Ecto neural progenitor cell (in vitro differentiated cells): ENCODE measurements around the gene HIPK1.
"Not testable (repeated sequence)": the region's sequence is repeated elsewhere in the genome, so short reads cannot be mapped to it uniquely, and the experiment has no call there.

Experiments
- DNase-seq: peaks from one replicate; pipeline ENCODE4 v3.0.0-alpha.2; 2018; ENCODE audit warnings: low spot score

HIPK1 gene

GRCh38 chr1:113945329-113945728 is 16.2 kb downstream of the HIPK1 start:
- no peak for DNase-seq

GRCh38 chr1:113946112-113946511 is 17.0 kb downstream of the HIPK1 start:
- no peak for DNase-seq

- DNase-seq = no peak
Measured at GRCh38 chr1:113946678-113947387, 17.7 kb downstream of the HIPK1 start.

DNA sequence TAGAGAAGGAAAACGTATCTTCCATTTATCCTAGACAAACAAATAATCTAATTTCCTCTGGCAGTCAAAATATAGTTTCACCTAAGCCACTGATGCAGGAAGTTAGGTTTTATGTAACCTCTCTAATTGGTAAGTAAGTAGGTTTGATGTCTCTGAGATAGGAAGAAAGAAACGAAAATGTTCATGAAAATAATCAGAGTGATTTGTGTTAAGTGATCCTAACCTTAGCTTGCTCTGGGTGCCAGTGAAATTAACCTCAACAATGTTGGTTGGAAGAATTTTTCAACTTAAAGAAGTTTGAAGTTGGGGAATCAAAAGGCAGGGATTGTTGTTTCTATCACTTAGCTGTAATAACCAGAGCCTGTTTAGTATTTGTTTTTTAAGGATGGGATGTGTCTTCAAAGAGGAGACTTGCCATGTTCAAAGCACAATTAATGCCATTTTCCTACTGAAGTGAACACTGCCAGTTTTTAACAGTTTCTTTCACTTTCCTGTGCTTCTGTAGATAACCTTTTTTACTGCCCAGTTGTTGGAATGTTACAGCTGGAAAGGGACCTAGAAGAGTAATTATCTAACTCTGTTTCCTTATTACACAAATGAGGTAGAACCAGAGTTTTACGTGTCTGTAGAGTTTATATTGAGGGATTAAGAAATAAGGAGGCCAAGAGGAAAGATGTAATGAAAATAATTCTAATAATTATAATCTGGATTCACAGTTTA is 18.4 kb downstream of the HIPK1 start:
- DNase-seq = no peak

- not testable (repeated sequence) for DNase-seq
Measured at GRCh38 chr1:113948151-113948550, 19.0 kb downstream of the HIPK1 start.

- no peak for DNase-seq
Measured at GRCh38 chr1:113949007-113949406, 19.9 kb downstream of the HIPK1 start.

- no peak for DNase-seq
Measured at GRCh38 chr1:113950908-113951307, 21.8 kb downstream of the HIPK1 start.

DNA sequence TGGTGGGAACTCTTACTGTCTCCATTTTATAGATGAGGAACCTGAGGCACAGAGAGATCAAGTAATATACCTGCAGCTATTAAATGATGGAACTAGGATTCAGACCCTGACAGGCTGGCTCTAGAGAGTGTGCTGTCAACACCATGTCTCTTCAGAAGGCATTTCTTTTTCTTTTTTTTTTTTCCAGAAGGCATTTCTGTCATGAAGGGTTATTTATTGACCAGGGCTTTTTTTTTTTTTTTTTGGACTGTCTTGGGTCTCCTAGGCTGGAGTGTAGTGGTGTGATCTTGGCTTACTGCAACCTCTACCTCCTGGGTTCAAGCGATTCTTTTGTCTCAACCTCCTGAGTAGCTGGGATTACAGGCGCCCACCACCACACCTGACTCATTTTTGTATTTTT is 22.6 kb downstream of the HIPK1 start:
- DNase-seq = no peak

GRCh38 chr1:113957984-113958383 is 28.9 kb downstream of the HIPK1 start:
- no peak for DNase-seq

- no peak for DNase-seq
Measured at GRCh38 chr1:113958691-113959090, 29.6 kb downstream of the HIPK1 start.

GRCh38 chr1:113963281-113963906 is 34.3 kb downstream of the HIPK1 start:
- DNase-seq = no peak

DNA sequence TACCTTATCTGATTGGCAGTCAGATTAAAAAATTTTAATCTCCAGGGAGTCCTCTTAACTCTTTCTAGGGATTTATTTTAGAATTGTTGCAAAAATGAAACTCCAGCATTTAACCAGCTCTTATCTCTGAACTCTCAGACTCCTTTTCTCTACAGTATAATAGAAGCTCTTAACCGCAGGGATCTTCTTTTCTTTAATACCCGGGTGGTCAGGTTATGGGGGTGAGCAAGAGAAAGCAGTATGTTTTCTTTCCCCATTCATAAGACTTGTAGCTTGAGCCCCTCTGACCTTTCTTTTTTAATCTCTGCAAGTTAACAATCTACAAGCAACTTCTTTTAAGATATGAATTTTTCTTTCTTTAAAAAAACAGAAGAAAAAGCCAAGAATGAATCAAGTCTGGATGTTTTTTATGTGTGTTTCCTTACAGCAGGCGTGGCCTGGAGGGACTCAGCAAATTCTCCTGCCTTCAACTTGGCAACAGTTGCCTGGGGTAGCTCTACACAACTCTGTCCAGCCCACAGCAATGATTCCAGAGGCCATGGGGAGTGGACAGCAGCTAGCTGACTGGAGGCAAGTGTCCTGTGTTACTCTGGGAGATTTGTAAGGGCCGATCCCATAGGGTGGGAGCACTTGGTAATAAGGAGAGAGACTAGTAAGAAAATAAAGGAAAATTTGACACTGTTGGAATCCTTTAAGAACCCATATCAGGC is 36.7 kb downstream of the HIPK1 start:
- no peak for DNase-seq

GRCh38 chr1:113972954-113973353 is 43.8 kb downstream of the HIPK1 start:
- no peak for DNase-seq

GRCh38 chr1:113975211-113975895 is 46.2 kb downstream of the HIPK1 start:
- DNase-seq = no peak

GRCh38 chr1:113976609-113977278 is 47.6 kb downstream of the HIPK1 start:
- DNase-seq = peak; percentile 66

- no peak for DNase-seq
Measured at GRCh38 chr1:113977906-113978305, 48.8 kb downstream of the HIPK1 start.

- peak; percentile 83 for DNase-seq
Measured at GRCh38 chr1:113978863-113979702, 50.0 kb downstream of the HIPK1 start, which contains the start of gene OLFML3. Gene OLFML3 (plus strand): TSS chr1:113979474. CDS start chr1:113979517, 43 bp downstream.

DNA sequence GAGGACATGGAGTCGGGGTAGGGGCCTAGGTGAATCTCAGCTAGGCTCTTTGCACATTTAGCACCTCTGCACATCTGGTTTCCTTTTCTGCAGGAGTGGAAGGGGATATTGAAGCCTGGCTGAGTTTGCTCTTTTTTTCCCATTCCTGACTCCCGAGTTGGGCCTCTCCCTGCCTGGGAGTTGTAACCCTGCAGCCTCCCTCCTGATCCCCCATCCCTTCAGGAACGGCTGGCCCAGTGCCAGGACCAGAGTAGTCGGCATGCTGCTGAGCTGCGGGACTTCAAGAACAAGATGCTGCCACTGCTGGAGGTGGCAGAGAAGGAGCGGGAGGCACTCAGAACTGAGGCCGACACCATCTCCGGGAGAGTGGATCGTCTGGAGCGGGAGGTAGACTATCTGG is 51.0 kb downstream of the HIPK1 start:
- no peak for DNase-seq

- no peak for DNase-seq
Measured at GRCh38 chr1:113981962-113982931, 53.1 kb downstream of the HIPK1 start.
